GM21447 (cell line): ENCODE data around the gene SST.
"Not testable (repeated sequence)": the region's sequence is repeated elsewhere in the genome, so short reads cannot be mapped to it uniquely, and the experiment has no call there.

ENCODE experiments used
- ATAC-seq: cut with Tn5 transposase; IDR thresholded peaks from one replicate; pipeline ENCODE4 v1.9.1; 2021; ENCODE audit not compliant: unreplicated experiment

SST gene

DNA sequence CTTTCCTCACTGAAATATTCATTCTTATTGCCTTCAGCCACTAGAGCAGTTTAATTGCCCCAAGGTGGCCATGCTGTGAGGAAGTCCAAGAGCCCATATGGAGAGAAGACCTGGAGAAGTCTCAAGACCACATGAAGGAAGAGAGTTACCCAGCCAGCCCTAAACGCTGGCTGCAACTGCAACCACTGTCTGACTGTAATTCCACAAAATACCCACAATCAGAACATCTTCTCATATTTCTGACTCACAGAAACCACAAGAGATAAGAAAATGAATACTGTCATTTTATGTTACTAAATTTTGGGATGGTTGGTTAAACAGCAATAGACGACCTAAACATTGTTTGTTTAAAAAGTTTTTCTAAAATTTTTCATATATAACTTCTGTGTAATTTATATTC, 14.7 kb upstream of the SST start:
- no peak for ATAC-seq

DNA sequence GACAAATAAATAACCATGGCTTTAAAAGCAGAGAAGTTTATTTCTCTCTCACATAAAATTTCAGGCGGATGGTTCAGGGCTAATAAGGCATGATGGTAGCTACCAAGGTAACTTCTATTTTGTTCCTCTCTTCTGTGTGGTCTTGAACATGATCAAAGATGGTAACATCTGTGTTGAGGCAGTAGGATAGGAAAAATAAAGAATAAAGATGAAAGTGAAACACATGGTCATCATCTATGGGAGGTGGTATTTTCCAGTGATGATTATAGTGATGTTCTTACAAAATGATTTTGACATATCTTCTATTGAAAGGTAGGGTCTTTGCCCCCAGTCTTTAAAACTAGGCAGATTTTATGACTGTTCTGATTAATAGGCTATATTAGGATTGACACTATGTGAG, 14.2 kb upstream of the SST start:
- ATAC-seq = no peak

DNA sequence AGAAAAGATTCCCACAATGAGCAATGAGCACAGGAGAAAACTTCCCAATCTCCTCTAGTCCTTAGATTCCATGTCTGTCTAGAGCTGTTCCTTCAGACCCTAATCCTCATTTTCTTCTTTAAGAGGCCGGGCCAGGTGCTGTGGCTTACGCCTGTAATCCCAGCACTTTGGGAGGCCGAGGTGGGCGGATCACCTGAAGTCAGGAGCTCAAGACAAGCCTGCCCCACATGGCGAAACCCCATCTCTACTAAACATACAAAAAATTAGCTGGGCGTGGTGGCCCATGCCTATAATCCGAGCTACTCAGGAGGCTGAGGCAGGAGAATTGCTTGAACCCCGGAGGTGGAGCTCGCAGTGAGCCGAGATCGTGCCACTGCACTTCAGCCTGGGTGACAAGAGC, 11.6 kb upstream of the SST start:
- not testable (repeated sequence) for ATAC-seq

DNA sequence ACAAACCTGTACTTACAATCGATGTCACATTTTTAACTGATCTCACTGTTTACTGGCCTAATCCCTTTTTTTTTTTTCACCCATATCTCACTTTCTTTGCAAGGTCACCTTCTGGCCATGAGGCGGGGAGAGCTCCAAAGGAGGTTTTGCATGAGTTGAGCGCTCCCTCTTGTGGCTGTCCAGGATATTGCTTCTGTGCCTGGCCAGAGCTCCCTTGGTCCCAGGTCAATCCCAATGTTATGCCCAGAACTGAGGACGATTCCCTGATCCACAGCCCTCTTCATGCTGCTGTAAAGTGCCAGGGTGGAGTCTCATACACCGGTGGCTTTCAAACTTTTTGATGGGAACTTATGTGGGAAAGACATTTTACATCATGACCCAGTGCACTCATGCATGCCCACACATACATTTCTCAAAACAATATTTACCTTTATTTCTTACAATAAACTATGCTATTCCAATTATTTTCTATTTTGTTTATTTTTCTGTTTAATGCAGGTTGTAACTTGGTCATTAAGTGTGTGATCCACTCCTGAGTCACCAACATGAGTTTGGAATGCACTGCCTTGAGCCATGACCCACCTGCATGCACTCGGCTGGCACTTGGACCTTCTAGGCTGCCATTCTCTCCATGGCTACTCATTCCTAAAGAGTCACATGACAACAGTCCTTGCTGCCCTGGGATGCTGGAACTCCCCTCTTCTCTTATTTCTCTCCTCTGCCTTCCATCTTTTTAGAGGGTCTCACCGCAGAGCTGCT, 9.6 kb upstream of the SST start:
- no peak for ATAC-seq

DNA sequence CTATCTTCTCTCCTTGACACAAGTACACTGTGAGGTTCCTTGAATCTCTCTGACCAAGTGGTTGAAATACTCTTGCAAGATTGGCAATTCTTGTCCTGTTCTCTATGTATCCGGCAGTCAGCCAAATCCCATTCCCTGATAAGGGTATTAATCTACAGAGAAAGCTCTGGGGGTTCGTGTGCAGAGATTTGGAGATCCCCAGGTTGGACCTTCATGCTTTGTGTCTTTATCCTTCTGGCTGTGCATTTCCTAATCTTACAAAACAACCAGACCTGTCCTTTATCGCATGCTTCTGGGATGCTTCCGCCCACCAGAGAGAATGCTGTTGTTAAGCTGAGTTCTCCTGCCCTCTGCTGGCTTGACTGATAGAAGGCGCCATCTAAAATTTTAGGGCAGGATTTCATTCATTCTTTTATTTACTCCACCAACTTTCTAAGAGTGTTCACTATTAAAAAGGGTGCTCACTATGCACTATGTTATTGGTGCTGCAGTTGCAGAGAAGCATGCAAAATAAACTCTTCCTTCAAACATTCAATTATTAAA, 8.6 kb upstream of the SST start:
- ATAC-seq = no peak

DNA sequence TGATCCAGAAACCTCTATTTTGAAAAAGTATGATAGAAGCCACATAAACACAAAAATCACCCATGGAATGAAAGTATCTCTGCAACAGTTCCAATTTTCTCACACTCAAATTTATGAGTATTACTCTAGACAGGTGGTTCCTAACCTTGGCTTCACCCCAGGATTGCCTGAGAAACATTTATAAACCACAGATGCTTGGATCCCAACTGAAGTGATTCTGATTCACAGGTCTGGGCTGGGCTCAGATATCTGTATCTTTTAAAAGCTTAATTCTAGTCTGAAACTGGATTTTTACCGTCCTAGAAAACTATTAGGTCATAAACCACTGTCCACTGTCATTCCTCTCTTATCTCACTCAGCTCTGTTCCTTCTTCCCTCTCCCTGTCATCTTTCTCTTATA, 7.4 kb upstream of the SST start:
- ATAC-seq = no peak

DNA sequence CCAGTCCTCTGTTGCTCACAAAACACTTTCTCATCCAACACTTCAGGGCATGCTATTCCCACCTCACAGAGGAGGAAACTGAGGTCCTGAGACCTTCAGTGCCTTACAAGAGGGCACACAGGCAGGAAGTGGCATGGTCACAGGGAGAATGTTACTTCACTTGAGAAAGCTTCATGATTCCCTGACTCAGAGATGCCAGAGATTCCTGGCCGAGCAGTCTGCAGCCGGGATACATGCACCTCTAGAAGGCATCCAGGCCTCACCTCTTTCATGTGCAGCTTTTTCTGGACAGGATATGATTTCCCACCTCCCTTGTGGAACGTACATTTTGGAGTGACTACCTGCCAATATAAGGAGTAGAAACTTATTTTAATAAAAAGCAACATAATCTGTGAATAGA, 2.8 kb upstream of the SST start:
- ATAC-seq = no peak

DNA sequence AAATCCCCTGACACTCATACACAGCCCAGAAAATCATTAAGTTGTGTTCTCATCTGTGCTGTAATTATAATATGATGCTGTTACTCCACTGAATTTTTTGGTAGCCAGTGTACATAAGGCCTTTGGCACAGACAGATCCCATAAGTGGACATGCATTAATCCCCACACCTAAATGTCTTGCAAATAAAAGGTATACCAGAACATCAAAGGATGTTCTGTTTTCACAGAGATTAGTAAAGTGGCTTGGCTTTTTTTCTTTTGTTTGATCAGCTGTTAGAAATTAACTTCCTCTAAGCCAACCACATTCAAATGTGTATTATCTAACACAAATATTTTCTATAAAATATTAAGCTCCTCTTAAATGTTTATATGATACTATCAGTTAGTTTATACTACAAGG, 2.7 kb downstream of the SST start:
- no peak for ATAC-seq

DNA sequence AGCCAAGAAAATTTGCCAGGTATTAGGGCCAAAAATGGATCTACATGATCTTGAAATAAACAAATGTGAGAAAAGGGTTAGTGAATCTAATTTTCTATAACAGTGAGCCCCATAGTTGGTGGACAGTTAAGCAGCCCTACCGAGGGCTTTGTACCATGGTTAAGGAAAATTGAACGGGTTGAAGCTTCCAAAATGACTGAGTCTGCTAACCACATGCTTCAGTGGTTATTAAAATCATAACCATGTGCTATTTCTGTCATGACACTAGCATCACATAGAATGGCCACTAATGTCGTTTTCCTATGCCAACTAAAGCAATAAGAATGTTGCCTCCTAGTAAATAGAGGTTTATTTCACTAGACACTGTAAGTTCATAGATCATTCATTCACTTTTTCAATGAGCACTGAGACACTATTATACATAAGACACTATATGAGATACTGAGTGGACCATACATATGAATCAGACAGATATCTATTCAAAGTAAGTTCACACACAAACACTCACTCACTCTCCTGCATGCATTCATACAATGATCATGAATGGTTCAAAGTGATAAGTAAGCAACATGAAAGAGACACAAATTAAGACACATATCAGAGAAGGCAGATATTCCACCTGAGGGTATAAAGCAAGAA, 4.3 kb downstream of the SST start:
- no peak for ATAC-seq

DNA sequence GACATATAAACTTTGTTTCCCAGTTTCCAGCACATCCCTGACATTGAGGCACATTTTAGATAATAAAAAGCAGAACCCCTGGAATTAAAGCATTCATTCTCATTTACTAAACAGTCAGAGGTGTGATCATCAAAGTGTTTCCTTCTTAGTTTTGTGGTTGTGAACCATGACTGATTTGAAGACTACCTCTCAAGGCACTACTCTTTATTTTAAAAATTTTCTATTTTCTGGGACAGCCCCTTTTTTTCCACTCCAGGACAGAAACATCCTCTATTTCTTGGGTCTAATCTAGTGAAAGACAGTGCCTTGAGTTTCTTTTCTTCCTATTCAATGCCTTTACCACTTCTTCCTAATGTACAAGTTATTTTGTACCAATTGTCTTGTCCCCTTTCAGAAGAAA, 5.2 kb downstream of the SST start:
- no peak for ATAC-seq

DNA sequence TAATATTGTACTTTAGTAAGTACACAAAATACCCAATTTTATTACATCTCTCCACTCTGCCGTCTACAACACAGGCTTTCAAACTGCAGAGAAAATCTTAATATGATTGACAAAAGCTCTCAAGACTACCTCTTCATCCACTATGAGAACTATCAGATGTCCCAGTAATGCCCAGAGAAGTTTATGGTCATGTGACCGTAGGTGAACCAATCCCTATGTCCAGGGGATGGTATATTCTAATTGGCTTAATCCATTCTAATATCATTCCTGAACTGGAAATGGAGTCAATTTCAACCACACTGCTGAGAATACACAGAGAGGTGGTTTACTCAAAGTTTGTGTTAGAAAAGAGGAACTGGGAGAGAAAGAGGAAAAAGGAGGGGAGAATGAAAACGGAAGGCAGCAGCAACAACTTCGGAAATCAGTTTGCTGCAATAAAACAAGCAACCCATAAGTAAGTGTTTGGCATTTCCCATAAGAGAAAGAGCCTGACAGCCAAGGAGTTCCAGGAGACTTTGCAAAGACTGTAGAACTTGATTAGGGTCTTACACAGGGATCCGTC, 7.3 kb downstream of the SST start:
- ATAC-seq = no peak

DNA sequence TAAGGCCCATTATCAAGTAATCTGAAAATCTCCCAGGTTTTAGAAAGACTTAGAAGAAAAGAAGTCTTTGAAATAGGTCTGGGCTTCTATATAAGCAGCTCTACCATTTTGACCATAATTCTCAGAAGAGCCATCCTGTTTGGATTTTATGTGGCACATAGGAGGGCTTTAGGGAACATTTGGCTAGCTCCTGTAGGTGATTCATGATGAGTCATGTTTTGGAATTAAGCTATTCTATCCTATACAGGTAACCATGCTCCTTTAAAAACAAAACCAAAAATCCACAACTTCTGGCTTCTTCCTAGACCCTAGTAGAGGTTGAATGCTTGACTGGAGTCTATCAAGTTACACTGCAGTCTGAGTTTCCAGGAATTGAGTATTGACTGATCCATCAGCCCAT, 8.9 kb downstream of the SST start:
- no peak for ATAC-seq

DNA sequence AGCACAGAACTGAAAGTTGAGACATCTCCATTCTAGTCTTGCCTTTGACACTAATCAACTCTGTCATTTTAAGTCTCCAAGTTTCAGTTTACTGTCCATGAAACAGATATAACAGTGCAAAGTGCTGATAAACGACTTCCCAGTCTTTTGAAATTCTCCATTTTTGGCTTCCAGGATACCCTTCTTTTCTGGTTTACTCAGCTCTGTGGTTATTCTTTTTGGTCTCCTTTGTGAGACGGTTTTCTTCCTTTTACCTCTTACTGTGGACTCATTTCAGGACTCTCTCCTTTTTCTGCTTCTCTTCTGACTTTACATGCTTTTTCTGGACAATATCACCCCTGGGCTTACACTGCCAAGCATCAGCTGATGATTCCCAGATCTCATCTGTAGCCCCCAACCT, 18.9 kb downstream of the SST start:
- ATAC-seq = no peak

DNA sequence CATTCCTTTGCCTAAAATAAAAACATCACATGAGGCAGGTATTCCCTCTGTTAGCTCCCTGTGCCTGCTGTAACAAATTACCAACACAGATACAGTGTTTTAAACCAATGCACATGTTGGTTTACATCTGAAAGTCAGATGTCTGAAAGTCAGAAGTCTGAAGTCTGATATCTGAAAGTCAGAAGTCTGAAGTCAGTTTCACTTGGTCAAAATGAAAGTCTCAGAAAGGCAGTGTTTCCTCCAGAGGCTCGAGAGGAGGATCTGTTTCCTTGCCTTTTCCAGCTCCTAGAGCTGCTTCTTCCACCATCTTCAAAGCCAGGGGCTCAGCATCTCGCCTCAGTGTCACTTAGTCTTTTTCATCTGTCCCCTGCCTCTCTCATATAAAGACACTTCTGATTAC, 22.0 kb downstream of the SST start:
- ATAC-seq = peak; percentile 89

DNA sequence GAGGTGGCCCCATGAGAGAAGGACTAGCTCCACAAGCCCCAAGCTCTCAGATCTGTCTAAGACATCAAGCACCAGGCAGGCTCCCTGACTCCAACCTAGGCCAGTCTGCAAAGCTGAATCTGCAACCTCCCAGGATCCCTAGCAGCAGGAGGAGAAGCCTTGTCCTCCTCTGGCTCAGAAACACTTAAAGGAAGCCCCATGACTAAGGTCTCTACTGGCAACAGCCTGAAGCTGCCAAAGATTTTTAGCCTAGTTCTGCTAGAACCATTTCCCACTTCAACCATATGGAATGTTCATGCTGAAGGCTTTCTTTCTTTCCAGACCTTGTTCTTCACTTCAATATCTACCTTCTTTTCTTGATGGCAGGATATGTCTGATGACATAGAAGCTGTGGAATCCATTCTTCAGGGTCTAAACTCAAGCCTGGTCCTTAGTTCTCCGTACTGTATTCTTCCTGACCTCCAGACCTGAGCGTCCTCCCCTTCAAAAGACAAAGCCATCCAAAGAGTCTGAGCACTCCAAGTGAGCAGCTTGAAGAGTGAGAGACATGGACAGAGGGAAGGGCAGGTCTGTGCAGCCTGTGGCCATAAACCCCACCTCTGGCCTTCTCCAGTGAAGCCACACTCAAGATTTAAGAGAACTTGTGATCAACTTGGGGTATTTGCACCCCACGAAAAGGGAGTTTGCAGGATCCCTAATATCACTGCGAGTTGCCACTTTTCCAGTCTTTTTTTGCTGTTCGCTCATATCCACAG, 23.1 kb downstream of the SST start:
- no peak for ATAC-seq

DNA sequence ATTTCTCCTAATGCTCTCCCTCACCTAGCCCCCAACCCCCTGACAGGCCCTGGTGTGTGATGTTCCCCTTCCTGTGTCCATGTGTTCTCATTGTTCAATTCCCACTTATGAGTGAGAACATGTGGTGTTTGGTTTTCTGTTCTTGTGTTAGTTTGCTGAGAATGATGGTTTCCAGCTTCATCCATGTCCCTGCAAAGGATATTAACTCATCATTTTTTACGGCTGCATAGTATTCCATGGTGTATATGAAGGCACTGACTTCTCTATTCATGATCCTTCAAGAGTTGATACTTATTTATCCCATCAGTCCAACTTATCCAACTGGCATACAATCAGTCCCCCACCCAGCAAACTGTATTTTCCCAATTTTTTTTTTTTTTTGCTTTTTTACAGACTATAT, 24.8 kb downstream of the SST start:
- not testable (repeated sequence) for ATAC-seq

DNA sequence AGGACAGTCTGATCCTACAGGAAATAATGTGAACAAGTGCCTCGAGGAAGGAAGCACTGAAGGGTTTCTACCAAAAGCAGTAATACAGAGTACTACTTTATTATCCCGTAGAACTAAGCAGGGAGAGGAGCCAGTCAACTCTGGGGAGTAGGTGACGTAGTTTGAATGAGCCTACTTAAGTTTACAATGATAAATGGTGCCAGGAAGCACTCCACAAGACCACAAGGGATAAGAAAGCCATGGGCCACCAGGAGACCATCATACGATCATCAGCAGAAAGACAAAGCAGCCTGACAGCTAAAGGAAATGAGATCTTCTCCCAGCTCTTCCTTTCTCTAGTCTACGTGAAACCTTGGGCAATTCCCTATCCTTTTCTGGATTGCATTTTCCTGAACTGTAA, 27.3 kb downstream of the SST start:
- no peak for ATAC-seq

DNA sequence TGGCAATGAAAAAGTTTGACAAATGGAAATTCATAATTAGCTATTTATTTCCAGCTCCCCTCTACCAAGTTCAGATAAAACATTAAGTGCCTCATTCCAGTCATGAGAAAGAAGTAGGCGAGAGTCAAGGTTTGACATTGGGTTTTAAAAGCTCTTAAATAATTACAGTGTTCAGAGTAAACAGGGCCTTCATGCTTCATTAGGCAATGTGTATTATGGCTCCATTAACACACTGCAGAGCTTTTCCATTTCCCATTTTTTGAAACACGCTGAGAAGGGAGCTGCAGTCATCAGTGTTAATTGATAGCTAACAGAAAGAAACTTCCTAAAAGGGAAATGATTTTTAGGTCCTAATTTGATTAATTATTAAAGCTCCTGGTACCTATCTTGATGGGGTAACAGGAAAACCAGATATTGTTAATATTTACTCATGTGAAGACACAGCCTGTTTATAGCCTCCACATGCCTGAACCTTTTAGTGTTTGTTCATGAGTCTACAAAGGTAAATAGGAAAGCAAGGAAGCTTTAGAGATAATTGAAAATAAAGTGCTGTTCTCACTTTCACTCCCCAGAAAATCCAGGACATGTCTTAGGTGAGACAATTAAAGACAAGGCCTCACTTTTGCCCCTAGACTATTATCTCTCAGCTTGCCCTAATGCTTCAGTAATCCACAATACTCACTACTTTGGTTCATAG, 28.7 kb downstream of the SST start:
- no peak for ATAC-seq

DNA sequence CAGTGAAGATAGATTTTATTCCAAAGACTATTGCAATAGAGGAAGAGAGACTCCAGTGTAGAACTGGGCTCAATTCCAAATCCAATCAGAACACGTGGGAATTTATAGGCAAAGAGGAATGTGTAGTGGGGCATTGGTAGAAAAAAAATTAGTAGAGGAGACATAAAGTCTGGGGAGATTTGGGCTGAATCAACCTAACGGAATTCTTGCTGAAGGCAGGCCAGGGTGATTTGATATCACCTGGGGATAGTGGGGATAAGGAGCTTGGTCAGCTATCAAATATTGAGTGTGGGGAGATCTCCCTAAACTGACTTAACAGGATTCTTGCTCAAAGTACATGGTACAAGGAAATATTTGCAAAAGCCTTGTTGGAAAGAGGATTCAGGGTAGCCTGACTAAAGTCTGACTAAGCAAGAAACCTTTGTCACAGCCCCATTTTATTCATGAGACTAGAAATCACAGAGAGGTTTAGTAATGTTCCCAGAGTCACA, 29.6 kb downstream of the SST start:
- no peak for ATAC-seq

DNA sequence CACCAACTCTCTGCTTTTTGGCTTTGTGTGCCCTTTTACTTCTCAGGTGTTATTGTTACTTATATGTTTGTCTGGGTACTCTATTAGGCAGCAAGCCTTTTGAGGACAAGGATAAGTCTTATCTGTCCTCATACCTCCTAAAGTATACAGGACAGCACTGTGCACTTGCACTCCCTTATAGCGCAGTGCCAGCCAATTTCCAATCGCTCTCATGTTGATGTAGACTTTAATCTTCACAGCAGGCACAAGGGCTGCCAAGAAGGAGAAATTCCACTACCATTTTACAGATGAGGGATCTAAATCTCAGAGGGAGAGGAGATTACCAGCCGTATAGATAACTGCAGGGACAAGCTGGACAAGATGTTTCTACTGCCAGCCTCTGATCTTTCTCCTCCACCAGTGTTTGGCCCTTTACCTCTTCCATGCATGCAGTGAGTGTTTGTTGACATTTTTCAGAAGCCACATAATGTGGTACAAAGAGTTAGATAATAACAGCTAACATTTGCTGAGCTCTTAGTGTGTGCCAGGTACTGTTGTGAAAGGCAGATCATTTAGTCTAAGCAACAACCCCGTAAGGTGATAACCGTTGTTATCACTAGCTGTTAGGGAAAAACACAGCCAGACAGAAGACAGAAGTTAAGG, 30.1 kb downstream of the SST start:
- ATAC-seq = no peak
